ENCODE measurements around the gene LCE1E. TPM values are rescaled to one million over a fixed set of nuclear protein-coding genes. Genes with fewer than 3 reads are reported as not detected.

Gene LCE1E
- total and polyA plus RNA-seq, 2 donors (not counting 3 experiments of a cell fraction or from before 2014, with no cell fraction given) = not detected

DNA sequence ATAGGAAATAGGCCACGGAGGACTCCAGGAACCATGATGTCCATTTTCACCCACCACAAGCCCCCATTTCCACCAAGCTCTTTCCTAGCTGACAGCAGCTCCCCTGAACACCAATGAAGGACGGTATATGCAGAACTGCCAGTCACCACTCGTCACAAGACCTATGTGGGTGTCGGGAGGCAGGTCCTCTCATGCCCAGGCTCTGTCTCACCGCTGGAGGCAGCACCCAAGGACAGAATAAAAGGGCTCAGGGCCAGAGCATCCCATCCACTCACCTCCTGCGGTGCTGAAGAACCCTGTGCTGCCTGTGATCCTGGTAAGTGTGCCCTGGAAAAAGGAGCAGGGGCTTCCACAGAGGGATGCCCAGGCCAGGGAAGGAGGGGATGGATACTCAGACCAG lies 11.2 kb upstream of the LCE1E start, which contains the start of gene LCE1F:
TSS of gene LCE1F (plus strand) at position 266 of the 400 bp plus-strand sequence. CDS start 1,232 bp downstream, outside the sequence.
- no peak for TF ChIP-seq MYC (IDR thresholded peaks at IDR 0.05; ENCODE audit: low read depth, low read length)
- no peak for TF ChIP-seq FOS (IDR thresholded peaks at IDR 0.05; ENCODE audit: borderline replicate concordance, insufficient read depth, low read length)
- TF ChIP-seq, protein P1, sequence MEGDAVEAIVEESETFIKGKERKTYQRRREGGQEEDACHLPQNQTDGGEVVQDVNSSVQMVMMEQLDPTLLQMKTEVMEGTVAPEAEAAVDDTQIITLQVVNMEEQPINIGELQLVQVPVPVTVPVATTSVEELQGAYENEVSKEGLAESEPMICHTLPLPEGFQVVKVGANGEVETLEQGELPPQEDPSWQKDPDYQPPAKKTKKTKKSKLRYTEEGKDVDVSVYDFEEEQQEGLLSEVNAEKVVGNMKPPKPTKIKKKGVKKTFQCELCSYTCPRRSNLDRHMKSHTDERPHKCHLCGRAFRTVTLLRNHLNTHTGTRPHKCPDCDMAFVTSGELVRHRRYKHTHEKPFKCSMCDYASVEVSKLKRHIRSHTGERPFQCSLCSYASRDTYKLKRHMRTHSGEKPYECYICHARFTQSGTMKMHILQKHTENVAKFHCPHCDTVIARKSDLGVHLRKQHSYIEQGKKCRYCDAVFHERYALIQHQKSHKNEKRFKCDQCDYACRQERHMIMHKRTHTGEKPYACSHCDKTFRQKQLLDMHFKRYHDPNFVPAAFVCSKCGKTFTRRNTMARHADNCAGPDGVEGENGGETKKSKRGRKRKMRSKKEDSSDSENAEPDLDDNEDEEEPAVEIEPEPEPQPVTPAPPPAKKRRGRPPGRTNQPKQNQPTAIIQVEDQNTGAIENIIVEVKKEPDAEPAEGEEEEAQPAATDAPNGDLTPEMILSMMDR (IDR thresholded peaks at IDR 0.05; ENCODE audit: extremely low read depth in 1 of 2, insufficient read depth in 1 of 2, low read depth in 1 of 2, low read length in 2 of 2) = no peak
- POLR2A ChIA-PET = no interaction called here
- H3K4me3 ChIP-seq (replicated peaks in 1 of 3; ENCODE audit: insufficient read depth in 1 of 3, low read depth in 1 of 3, low read length in 3 of 3) = no peak within 1 kb of the TSS
- no peak within 1 kb of the TSS for H2AFZ ChIP-seq (ENCODE audit: low read depth, low read length)
- no peaks in the 10 kb centered on the region for H3K27me3 ChIP-seq (ENCODE audit: control insufficient read depth in 2 of 2, insufficient read depth in 2 of 2, low read length in 2 of 2)
- DNase-seq (ENCODE audit: low read depth, low spot score) (no peak), FAIRE-seq (no peak)
- intact Hi-C loops (cut with micrococcal nuclease) (no loop called here), dilution Hi-C loops (cut with MboI; ENCODE audit: extremely low pct_ligation_motif_present, low sequenced_read_pairs) (no loop called here)
- no peak within 1 kb of the TSS for H3K27ac ChIP-seq (ENCODE audit: insufficient read depth, low read depth, low read length)
- no peaks in the 10 kb centered on the region for H3K79me2 ChIP-seq (ENCODE audit: control insufficient read depth, insufficient read depth, low read length)
- H4K20me1 ChIP-seq (replicated peaks; ENCODE audit: control insufficient read depth, extremely low read depth, insufficient read depth, low read length) = no peaks in the 10 kb centered on the region
- no peaks in the 10 kb centered on the region for H3K36me3 ChIP-seq (ENCODE audit: control insufficient read depth in 2 of 2, extremely low read depth in 1 of 2, insufficient read depth in 2 of 2, low read length in 2 of 2)
- no peak within 1 kb of the TSS for H3K4me2 ChIP-seq (ENCODE audit: insufficient read depth, low read length)
- H3K4me1 ChIP-seq (ENCODE audit: control insufficient read depth, extremely low read depth, insufficient read depth, low read length) = no peaks in the 10 kb centered on the region
- CTCF ChIA-PET = no interaction called here
- H3K9ac ChIP-seq (replicated peaks; ENCODE audit: extremely low read depth, insufficient read depth, low read length) = no peak within 1 kb of the TSS
- H3K9me1 ChIP-seq (replicated peaks; ENCODE audit: control insufficient read depth, extremely low read depth, insufficient read depth, low read length) = no peaks in the 10 kb centered on the region
- H3K9me3 ChIP-seq (replicated peaks; ENCODE audit: control insufficient read depth, insufficient read depth, low read length) = no peaks in the 10 kb centered on the region
- BruUV-seq (replicated peaks) = no TSS peak

DNA sequence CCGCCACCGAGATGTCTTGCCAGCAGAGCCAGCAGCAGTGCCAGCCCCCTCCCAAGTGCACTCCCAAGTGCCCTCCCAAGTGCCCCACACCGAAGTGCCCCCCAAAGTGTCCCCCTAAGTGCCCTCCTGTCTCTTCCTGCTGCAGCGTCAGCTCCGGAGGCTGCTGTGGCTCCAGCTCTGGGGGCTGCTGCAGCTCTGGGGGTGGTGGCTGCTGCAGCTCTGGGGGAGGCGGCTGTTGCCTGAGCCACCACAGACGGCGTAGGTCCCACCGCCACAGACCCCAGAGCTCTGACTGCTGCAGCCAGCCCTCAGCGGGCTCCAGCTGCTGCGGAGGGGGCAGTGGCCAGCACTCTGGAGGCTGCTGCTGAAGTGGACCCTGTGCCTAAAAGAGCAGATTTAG lies 9.7 kb upstream of the LCE1E start:
- CTCF ChIA-PET = no interaction called here
- no peak for FAIRE-seq

More for the DNA sequence above, 9.7 kb upstream of the LCE1E start:
- no peaks in the 10 kb centered on the region for H3K27me3 ChIP-seq (ENCODE audit: control insufficient read depth in 2 of 2, insufficient read depth in 2 of 2, low read length in 2 of 2)
- POLR2A ChIA-PET = no interaction called here
- H3K79me2 ChIP-seq (ENCODE audit: control insufficient read depth, insufficient read depth, low read length) = no peaks in the 10 kb centered on the region
- no peaks in the 10 kb centered on the region for H3K36me3 ChIP-seq (ENCODE audit: control insufficient read depth in 2 of 2, extremely low read depth in 1 of 2, insufficient read depth in 2 of 2, low read length in 2 of 2)
- no peaks in the 10 kb centered on the region for H3K9me1 ChIP-seq (replicated peaks; ENCODE audit: control insufficient read depth, extremely low read depth, insufficient read depth, low read length)
- H3K9me3 ChIP-seq (replicated peaks; ENCODE audit: control insufficient read depth, insufficient read depth, low read length) = no peaks in the 10 kb centered on the region
- no TSS peak for BruUV-seq (replicated peaks)
- no peak overlapping the region for H3K27ac ChIP-seq (ENCODE audit: insufficient read depth, low read depth, low read length)
- no peak overlapping the region for H2AFZ ChIP-seq (ENCODE audit: low read depth, low read length)
- intact Hi-C loops (cut with micrococcal nuclease) (no loop called here), dilution Hi-C loops (cut with MboI; ENCODE audit: extremely low pct_ligation_motif_present, low sequenced_read_pairs) (no loop called here)
- no peak for TF ChIP-seq MYC (IDR thresholded peaks at IDR 0.05; ENCODE audit: low read depth, low read length)
- TF ChIP-seq, protein P1 (IDR thresholded peaks at IDR 0.05; ENCODE audit: extremely low read depth in 1 of 2, insufficient read depth in 1 of 2, low read depth in 1 of 2, low read length in 2 of 2) = no peak
- no peak for TF ChIP-seq POLR2AphosphoS5 (IDR thresholded peaks at IDR 0.05; ENCODE audit: insufficient read depth, low read depth, low read length)
- TF ChIP-seq GATA2 (IDR thresholded peaks at IDR 0.05; ENCODE audit: insufficient read depth, insufficient read length, low read depth, low read length) = no peak
- TF ChIP-seq, protein P2, sequence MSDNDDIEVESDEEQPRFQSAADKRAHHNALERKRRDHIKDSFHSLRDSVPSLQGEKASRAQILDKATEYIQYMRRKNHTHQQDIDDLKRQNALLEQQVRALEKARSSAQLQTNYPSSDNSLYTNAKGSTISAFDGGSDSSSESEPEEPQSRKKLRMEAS (IDR thresholded peaks at IDR 0.05; ENCODE audit: insufficient read depth, insufficient read length) = no peak
- TF ChIP-seq FOS (IDR thresholded peaks at IDR 0.05; ENCODE audit: borderline replicate concordance, insufficient read depth, low read length) = no peak
- no peak for TF ChIP-seq JUN (IDR thresholded peaks at IDR 0.05; ENCODE audit: borderline replicate concordance, insufficient read depth, insufficient read length, low read depth)
- no peak for TF ChIP-seq EZH2 (IDR thresholded peaks at IDR 0.05; ENCODE audit: borderline replicate concordance, low read depth, low read length, severe bottlenecking)
- no peak for TF ChIP-seq POLR2A (IDR thresholded peaks at IDR 0.05; ENCODE audit: low read depth, low read length)
- no peaks in the 10 kb centered on the region for H3K4me1 ChIP-seq (ENCODE audit: control insufficient read depth, extremely low read depth, insufficient read depth, low read length)
- H3K4me2 ChIP-seq (ENCODE audit: insufficient read depth, low read length) = no peak overlapping the region
- no peak overlapping the region for H3K4me3 ChIP-seq (replicated peaks in 1 of 3; ENCODE audit: insufficient read depth in 1 of 3, low read depth in 1 of 3, low read length in 3 of 3)
- H3K9ac ChIP-seq (replicated peaks; ENCODE audit: extremely low read depth, insufficient read depth, low read length) = no peak overlapping the region
- H4K20me1 ChIP-seq (replicated peaks; ENCODE audit: control insufficient read depth, extremely low read depth, insufficient read depth, low read length) = no peaks in the 10 kb centered on the region
- no peak for DNase-seq (ENCODE audit: low read depth, low spot score)

All from endothelial cell of umbilical vein (primary cell).